ENCODE measurements around the gene EMX1. TPM values are rescaled to one million over a fixed set of nuclear protein-coding genes. Genes with fewer than 3 reads are reported as not detected.

EMX1 gene
- polyA plus RNA-seq, 3 donors, result not detected

DNA sequence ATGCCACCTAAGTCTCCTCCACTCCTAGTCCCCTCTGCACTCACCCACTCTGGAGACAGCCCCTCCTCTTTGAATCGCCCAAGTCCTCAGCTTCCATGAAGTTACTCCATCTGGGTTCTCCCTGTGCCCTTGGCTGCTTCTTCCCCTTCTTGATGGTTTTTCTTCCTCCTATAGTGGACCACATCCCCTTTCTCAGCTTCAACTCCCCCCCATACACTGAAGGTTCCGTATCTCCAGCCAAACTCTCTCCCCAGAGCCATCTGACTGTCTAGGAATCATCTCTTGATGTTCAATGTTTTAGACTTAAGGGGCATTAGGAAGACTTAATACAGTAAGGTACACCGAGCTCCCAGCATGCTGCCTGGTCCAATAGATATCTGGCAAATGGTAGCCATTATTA lies 39.6 kb downstream of the EMX1 start:
- peak; percentile 61 to 78 (median 65) for DNase-seq
- H4K20me1 ChIP-seq (ENCODE audit: insufficient read depth, low read length), result peaks cover 19% of the 10 kb centered on the region
- H3K36me3 ChIP-seq (replicated peaks in 1 of 2; ENCODE audit: control insufficient read depth in 1 of 2, insufficient read depth in 2 of 2, low read length in 2 of 2), result peaks cover 10 to 49% of the 10 kb centered on the region in 2 donors
- Mint-ChIP-seq H3K4me1 (peaks cover 64% of the 10 kb centered on the region), H3K27ac (peak overlapping the region; percentile 21 to 80 (median 69)), H3K36me3 (peaks cover 57 to 69% of the 10 kb centered on the region in 2 donors), H3K9me3 (peaks cover 0 to 3% (median 0%) of the 10 kb centered on the region in 7 donors), H3K4me3 (peak overlapping the region in 1 of 2 donors; percentile 71), H3K27me3 (ENCODE audit: low read depth in 3 of 3) (peaks cover 0 to 3% (median 0%) of the 10 kb centered on the region in 3 donors)
- H3K27ac ChIP-seq (ENCODE audit: low read depth in 1 of 2, low read length in 2 of 2), result no peak overlapping the region
- no peak overlapping the region for H3K9ac ChIP-seq (ENCODE audit: insufficient read depth, low read length, poor library complexity, severe bottlenecking)
- H3K4me3 ChIP-seq (replicated peaks in 1 of 3; ENCODE audit: low read depth in 2 of 3, low read length in 3 of 3), result no peak overlapping the region
- intact Hi-C loops (cut with micrococcal nuclease), result no loop called here
- H3K9me3 ChIP-seq (replicated peaks in 1 of 2; ENCODE audit: control insufficient read depth in 1 of 2, insufficient read depth in 1 of 2, low read length in 2 of 2), result no peaks in the 10 kb centered on the region
- no peaks in the 10 kb centered on the region for H3K27me3 ChIP-seq (ENCODE audit: control insufficient read depth in 2 of 2, insufficient read depth in 2 of 2, low read length in 2 of 2)
- TF ChIP-seq, protein P1, sequence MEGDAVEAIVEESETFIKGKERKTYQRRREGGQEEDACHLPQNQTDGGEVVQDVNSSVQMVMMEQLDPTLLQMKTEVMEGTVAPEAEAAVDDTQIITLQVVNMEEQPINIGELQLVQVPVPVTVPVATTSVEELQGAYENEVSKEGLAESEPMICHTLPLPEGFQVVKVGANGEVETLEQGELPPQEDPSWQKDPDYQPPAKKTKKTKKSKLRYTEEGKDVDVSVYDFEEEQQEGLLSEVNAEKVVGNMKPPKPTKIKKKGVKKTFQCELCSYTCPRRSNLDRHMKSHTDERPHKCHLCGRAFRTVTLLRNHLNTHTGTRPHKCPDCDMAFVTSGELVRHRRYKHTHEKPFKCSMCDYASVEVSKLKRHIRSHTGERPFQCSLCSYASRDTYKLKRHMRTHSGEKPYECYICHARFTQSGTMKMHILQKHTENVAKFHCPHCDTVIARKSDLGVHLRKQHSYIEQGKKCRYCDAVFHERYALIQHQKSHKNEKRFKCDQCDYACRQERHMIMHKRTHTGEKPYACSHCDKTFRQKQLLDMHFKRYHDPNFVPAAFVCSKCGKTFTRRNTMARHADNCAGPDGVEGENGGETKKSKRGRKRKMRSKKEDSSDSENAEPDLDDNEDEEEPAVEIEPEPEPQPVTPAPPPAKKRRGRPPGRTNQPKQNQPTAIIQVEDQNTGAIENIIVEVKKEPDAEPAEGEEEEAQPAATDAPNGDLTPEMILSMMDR (IDR thresholded peaks at IDR 0.05), result no peak
- WGBS (ENCODE audit: insufficient coverage), result 0% methylated on average over 1 of the region's 3 CpGs
- peak overlapping the region; percentile 1 for H3K4me2 ChIP-seq (replicated peaks; ENCODE audit: extremely low read depth, low read length, poor library complexity, severe bottlenecking)
- H3K4me1 ChIP-seq (ENCODE audit: control insufficient read depth in 1 of 2, insufficient read depth in 2 of 2, low read length in 2 of 2), result peaks cover 55 to 57% of the 10 kb centered on the region in 2 donors
- H2AFZ ChIP-seq (ENCODE audit: insufficient read depth, low read depth, low read length, poor library complexity, severe bottlenecking), result no peak overlapping the region
- H3K79me2 ChIP-seq (ENCODE audit: insufficient read depth, low read length), result peaks cover 8% of the 10 kb centered on the region

DNA sequence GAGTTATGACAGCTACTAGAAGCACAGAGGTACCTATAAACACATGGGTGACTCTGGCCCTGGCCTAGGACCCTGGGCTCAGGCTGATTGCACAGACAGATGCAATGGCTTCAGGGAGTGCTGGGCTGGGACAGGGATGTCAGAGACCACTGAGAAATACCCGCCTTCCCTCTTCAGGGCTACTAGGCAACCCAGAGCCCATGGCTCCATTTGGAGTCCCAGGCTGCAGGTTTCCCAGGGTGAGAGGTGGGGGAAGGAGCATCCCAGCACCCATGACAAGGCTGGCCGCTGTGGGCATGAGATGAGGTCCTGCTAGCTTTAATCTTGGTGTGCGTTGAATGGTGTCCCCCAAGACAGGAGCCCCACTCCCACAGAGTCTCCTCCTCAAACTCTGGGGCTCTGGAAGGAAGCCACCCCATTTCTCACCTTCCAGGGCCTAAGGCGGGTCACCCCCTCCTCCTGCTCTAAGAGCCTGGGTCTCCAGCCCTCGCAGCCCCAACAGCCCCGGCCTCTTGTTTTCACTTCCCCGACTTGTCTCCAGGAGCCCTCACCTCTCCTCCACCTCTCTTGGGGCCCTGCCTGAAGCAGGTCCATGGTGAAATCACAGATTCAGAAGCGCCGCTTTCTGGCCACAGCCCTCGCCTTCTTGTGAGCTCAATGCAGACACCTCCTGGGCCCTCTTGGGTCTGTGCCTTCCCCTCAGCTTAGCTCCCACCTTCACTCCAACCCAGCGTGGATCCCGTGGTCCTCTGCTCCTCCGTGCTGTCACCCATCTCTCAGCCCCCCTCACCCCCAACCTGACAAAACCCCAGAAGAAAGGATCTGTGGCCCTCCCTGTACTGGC lies 41.4 kb downstream of the EMX1 start:
- intact Hi-C loops (cut with micrococcal nuclease), result no loop called here
- peak overlapping the region in 1 of 7 donors; percentile 41 for H3K27ac Mint-ChIP-seq
- WGBS (ENCODE audit: insufficient coverage), result 88% methylated on average over 10 of the region's 13 CpGs

More for the DNA sequence above, 41.4 kb downstream of the EMX1 start:
- peaks cover 71% of the 10 kb centered on the region for H3K4me1 Mint-ChIP-seq
- Histone ChIP-seq H3K27me3 (ENCODE audit: control insufficient read depth in 2 of 2, insufficient read depth in 2 of 2, low read length in 2 of 2) (no peaks in the 10 kb centered on the region), H3K79me2 (ENCODE audit: insufficient read depth, low read length) (peaks cover 8% of the 10 kb centered on the region), H4K20me1 (ENCODE audit: insufficient read depth, low read length) (peaks cover 19% of the 10 kb centered on the region), H2AFZ (ENCODE audit: insufficient read depth, low read depth, low read length, poor library complexity, severe bottlenecking) (no peak overlapping the region), H3K4me2 (replicated peaks; ENCODE audit: extremely low read depth, low read length, poor library complexity, severe bottlenecking) (no peak overlapping the region), H3K9me3 (replicated peaks in 1 of 2; ENCODE audit: control insufficient read depth in 1 of 2, insufficient read depth in 1 of 2, low read length in 2 of 2) (no peaks in the 10 kb centered on the region), H3K4me3 (replicated peaks in 1 of 3; ENCODE audit: low read depth in 2 of 3, low read length in 3 of 3) (no peak overlapping the region), H3K27ac (ENCODE audit: low read depth in 1 of 2, low read length in 2 of 2) (no peak overlapping the region), H3K9ac (ENCODE audit: insufficient read depth, low read length, poor library complexity, severe bottlenecking) (no peak overlapping the region), H3K4me1 (ENCODE audit: control insufficient read depth in 1 of 2, insufficient read depth in 2 of 2, low read length in 2 of 2) (peaks cover 56 to 63% of the 10 kb centered on the region in 2 donors), H3K36me3 (replicated peaks in 1 of 2; ENCODE audit: control insufficient read depth in 1 of 2, insufficient read depth in 2 of 2, low read length in 2 of 2) (peaks cover 10 to 50% of the 10 kb centered on the region in 2 donors)
- peaks cover 0 to 3% (median 0%) of the 10 kb centered on the region in 7 donors for H3K9me3 Mint-ChIP-seq
- TF ChIP-seq, protein P1 (IDR thresholded peaks at IDR 0.05), result no peak
- H3K4me3 Mint-ChIP-seq, result no peak overlapping the region
- peaks cover 0 to 3% (median 0%) of the 10 kb centered on the region in 3 donors for H3K27me3 Mint-ChIP-seq (ENCODE audit: low read depth in 3 of 3)
- peaks cover 46 to 65% of the 10 kb centered on the region in 2 donors for H3K36me3 Mint-ChIP-seq
- no peak for DNase-seq

Data from CD14-positive monocyte (primary cell).